LHCN-M2 (cell line): ENCODE measurements around the gene ZXDC. TPM values are rescaled to one million over a fixed set of nuclear protein-coding genes. Genes with fewer than 3 reads are reported as not detected.
A peak's percentile ranks its signal among the peaks of the same experiment; 100 is the strongest.

Experiments
- DNase-seq: peaks from one replicate; pipeline ENCODE4 v3.0.0-alpha.2; 2012; ENCODE audit warnings: low read depth
- total RNA-seq: library from RNA; depleted of rRNA; stranded (reverse); fragments of >200 nt; gene quantifications from 2 replicates; pipeline ENCODE4 v1.2.3, GENCODE V29; 2014

ZXDC gene
- total RNA-seq, 1 experiment from 2014 or later = 16.8 TPM

- no peak for DNase-seq
Observed at GRCh38 chr3:126438186-126438585, 37.5 kb downstream of the ZXDC start.

- no peak for DNase-seq
Observed at GRCh38 chr3:126436826-126437717, 38.6 kb downstream of the ZXDC start.

- no peak for DNase-seq
Observed at GRCh38 chr3:126435456-126436315, 40.0 kb downstream of the ZXDC start.

GRCh38 chr3:126434931-126435411, 40.7 kb downstream of the ZXDC start:
- no peak for DNase-seq

- DNase-seq = no peak
Observed at GRCh38 chr3:126434264-126434590, 41.5 kb downstream of the ZXDC start.

- no peak for DNase-seq
Observed at GRCh38 chr3:126433496-126434263, 42.0 kb downstream of the ZXDC start.

- DNase-seq = no peak
Observed at GRCh38 chr3:126433105-126433430, 42.6 kb downstream of the ZXDC start.

- peak; percentile 27 for DNase-seq
Observed at GRCh38 chr3:126432361-126433104, 43.2 kb downstream of the ZXDC start.

GRCh38 chr3:126431103-126431534, 44.6 kb downstream of the ZXDC start:
- no peak for DNase-seq

GRCh38 chr3:126424751-126425150, 50.9 kb downstream of the ZXDC start:
- no peak for DNase-seq

- DNase-seq = no peak
Observed at GRCh38 chr3:126424039-126424717, 51.5 kb downstream of the ZXDC start.

GRCh38 chr3:126423191-126424038, 52.3 kb downstream of the ZXDC start:
- no peak for DNase-seq

- DNase-seq = no peak
Observed at GRCh38 chr3:126422571-126423091, 53.1 kb downstream of the ZXDC start.

GRCh38 chr3:126422121-126422520, 53.6 kb downstream of the ZXDC start:
- DNase-seq = no peak

- no peak for DNase-seq
Observed at GRCh38 chr3:126421573-126422119, 54.0 kb downstream of the ZXDC start.

GRCh38 chr3:126419886-126420786, 55.6 kb downstream of the ZXDC start:
- no peak for DNase-seq

GRCh38 chr3:126419151-126419703, 56.5 kb downstream of the ZXDC start:
- DNase-seq = no peak
